CMK (cell line): Measurements from ENCODE around the gene KLF16.

Experiments used
- DNase-seq: peaks from one replicate; pipeline ENCODE4 v3.0.0-alpha.2; 2010; ENCODE audit warnings: low read depth

Gene KLF16

GRCh38 chr19:1841209-1841924, 22.0 kb downstream of the KLF16 start:
- no peak for DNase-seq

DNA sequence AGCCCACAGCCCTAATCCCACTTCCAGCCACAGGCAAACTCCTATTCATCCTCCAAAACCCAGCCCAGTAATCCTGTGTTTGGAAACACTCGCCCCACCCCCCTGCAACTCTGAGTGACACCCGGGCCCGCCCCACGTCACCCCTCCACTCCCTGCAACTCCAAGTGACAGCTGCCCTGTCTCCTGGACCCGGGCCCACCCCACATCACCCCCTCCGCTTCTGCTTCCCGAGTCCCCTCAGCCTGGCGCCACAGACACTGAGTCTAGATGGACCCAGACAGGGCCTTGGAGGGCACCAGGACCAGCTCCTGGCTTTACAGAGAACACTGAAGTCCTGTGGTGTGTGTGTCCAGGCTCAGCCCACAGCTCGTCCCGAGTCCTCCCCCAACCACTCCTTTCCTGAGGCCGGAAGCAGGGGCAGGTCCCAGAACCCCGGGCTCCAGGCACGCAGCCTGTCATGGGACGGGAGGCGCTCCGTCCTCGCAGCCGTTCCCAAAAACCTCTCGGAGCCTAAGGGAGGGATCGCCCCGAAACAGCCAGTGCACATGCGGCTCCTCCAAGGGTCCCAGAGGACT, 22.8 kb downstream of the KLF16 start:
- no peak for DNase-seq

- no peak for DNase-seq
Observed at GRCh38 chr19:1839658-1840540, 23.5 kb downstream of the KLF16 start.

DNA sequence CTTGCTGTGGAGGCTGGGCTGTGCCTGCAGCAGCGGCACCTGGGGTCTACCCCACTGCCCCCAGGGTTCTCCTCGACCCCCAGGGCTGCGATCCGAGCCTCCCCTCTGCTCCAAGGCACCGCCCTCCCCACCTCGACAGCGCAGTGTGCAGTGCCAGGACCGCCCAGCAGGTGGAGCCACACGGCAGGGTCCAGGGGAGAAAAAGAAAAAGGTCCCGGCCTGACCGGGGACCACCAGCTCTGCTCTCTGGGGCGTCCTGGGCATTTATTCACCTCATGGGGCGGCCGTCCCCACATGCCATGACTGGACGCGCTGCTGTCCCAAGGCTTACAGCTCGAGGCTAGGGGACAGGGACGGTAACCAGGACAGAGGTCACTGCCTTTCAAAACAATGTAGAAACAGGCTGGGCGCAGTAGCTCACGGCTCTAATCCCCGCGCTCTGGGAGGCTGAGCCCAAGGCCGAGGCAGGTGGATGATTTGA, 25.7 kb downstream of the KLF16 start:
- no peak for DNase-seq

DNA sequence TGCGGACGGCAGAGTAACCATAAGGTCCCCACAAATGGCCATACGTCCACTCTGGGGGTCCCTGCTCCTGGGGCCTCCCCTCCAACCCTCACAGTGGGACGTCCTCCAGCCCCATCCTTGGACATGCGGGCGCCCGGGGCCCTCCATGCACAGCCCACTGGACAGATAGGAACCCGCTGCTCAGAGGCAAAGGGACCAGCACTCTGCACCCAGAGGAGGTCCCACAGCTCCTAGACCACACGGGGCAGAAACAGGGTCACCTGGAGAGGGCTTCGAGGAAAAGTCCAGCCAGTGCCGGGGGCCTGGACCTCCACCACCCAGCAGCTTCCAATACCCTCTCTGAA, 26.2 kb downstream of the KLF16 start:
- no peak for DNase-seq

GRCh38 chr19:1836458-1837221, 26.7 kb downstream of the KLF16 start:
- no peak for DNase-seq

DNA sequence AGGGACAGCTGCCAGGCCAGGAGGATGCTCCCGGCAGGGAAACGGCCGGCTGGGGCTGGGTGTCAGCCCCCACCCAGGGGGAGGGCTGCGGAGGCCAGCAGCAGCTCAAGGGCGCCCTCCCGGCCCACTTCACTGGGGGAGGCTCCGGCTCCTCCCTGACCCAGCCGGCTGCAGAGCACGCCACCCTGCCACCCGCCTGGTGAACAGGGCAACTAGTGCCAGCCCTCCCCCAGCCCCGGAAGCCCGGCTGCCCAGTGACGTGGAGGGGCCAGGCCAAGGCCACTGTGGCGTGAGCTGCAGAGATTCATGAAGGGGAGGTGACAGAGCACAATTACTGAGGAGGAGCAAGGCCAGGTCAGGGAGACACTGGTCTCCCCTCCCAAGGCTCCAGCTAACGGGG, 29.8 kb downstream of the KLF16 start:
- DNase-seq, result no peak

GRCh38 chr19:1832046-1832663, 31.2 kb downstream of the KLF16 start:
- no peak for DNase-seq

DNA sequence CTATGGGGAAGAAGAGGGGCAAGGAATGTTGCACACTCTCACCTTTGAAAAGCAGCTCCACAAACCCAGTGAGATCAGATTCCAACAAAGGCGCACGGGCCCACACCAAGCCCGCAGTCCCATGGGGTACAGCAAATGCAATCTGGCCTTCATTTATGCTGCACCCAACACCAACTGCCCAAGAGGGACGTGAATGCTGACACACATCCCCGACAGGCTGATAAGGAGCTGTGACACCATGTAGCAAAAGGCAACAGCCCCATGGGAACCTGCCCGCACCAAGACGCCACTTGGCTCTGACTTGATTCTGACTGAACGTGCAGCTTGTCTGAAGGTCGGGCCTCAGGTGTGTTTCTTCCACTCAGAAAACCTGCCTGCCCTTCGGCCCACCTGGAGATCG, 32.4 kb downstream of the KLF16 start:
- no peak for DNase-seq

GRCh38 chr19:1830568-1830967, 32.8 kb downstream of the KLF16 start:
- DNase-seq, result no peak

DNA sequence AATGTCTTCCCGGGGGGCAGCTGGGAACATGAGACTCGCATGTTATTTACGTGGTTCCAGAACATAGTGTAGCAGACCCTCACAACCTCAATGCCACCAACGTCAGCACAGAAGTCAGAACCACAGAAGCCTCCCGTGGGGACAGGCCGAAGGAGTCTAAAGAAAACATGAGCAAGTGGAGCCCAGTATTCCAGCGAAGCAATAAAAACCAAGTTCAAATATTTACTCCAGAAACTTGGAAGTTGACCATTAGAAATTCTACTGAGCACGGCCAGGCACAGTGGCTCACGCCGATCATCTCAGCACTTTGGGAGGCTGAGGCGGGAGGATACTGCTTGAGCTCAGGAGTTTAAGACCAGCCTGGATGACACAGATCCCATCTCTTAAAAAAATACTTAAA, 33.4 kb downstream of the KLF16 start:
- DNase-seq, result no peak

DNA sequence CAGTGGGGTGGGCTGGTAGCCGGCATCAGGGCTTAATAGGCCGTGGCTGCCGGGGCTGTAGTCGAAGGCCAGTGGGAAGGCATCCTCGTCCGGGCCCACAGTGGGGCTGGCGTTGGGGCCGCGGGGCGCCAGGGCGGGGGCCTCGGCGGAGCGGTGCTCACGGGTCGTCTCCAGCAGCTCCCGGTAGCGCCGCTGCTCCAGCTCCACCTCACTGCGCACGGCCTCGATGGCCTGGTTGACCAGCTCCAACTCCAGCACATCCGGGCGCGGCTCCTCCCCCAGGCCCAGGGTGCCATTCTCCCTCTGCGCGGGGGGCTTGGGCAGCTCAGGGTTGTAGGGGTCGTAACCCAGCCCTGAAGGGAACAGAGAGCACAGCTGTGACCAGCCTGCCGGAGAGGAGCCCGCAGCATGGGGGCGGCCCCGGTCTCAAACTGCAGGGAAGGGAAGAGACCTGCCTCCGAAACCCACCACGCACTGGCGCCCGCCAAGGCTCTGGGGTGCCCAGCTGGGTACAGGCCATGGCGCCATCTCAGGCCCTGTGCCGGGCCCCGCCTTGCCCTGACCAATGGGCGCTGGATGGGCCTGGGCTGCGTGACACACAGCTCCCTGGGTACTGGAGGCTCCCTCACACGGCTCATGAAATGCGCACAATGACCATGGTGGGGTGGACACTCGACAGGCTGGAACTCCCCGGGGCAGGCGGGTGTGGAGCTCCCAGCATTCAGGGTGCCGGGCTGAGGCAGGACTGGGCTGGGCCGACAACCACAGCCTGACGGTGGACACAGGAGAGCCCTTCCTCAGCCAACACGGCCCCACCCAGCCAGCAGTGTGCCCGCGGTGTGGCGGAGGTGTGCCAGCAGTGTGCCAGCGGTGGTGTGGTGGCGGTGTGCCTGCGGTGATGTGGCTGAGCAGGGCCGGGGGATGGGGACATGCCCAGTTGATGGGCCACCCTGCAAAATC, 34.8 kb downstream of the KLF16 start:
- DNase-seq, result no peak

- DNase-seq, result no peak
Observed at GRCh38 chr19:1827566-1828278, 35.7 kb downstream of the KLF16 start.

DNA sequence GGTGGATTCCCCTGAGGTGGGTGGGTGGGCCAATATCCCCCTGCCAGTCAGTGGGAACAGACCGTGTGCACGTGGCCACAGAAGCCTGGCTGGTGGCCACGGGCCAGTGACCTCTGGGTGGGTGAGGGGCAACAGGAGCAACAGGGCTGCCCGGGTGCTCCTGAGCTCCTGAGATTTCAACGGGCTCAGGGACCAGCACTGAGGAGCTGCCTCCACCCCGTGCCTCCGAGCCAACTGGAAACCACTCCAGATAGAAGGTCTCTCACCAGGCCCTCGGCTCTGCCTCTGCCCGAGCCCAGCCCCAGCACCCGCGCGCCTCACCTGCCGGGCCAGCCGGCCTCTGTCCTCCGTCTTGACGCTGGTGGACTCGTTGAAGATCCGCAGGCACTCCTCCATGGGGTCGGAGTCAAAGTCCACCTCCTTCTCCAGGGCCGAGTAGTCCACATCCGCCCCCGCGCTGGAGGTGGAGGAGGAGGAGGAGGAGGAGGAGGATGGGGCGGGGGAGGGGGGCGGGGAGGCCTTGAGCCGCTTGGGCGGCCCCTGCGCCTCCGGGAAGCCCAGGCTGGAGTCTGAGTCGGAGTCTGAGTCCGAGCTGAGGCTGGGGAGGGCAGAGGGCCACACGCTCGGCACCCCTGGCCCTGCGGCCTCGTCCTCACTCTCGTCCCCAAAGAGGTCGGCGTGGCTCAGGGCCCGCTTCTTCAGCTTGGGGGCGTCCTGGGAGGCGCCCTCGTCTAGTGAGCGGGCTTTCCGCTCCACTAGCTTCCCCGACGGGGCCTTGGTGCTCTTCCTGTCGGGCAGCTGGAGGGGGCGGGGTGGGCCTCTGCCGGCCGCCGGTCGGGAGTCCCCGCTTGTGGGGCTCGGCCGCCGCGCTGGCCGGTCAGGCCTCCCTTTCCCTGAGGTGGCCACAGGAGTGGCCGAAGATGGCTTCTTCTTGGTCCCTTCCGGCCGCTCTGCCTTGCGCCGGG, 36.5 kb downstream of the KLF16 start:
- DNase-seq, result no peak

- no peak for DNase-seq
Observed at GRCh38 chr19:1825909-1826556, 37.3 kb downstream of the KLF16 start.

DNA sequence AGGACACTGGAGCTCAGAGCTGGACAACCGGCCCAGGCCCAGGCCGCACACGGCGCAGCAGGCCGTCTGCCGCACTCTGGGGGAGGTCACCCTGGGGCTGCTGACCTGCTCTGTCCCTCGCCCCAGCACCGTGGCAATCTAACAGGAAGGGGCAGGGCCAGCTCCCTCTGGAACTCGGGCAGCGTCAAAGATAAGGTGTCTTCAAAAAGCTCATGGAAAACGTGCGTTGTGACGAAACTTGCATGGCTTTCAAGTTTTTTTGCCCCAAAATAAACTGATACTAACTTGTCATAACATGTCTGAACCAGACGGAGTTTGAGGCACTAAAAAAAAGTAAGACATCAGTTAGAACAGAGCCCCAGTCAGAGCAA, 39.1 kb downstream of the KLF16 start:
- DNase-seq, result no peak

DNA sequence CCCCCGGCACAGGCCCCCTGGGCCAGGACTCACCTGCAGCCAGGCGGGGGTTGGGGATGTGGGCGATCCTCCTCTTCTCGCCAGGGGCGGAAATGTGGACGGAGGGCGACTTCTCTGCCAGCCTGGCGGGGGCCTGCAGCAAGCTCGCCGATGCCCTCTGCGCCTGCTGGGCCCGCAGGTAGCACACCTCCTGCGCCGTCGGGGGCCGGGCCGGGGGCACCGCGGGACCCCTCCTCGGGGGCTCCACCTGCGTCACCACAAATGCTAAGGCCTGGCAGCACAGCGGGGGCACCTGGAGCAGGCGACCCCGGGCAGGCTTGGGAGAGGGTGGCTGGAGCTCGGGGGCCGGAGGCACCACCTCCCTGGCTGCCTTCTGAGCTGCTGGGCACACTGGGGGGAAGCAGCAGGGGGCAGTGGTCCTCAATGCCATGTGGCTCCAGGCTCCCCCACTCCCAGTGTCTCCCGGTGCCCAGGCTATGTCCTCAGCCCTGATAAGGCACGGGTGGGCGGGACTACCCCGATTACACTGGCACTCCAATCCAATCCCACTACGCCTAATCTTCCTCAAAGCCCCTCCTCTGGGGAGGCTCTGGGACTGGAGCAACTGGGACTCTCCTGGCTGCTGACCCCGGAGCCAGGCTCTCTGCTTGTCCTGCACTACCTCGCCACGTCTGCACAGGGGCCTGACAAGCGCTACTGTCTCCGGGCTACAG, 39.7 kb downstream of the KLF16 start:
- no peak for DNase-seq

DNA sequence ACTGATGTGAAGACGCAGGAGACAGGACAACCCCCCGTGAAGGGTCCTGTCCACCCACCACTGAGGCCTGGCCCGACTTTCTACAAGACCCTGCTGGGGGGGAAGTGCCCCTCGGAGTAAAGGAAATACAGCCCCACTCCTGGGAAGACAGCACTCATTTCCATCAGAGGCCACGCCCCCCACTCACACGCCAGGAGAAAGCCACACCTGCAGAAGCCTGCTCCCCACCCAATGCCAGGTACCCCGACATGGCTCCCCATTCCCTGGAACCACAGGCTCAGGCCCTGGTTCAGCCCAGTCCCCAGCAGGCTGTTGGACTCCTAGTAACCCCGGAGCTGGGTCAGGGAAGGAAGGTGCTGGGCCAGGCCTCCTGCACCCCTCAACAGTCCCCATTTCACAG, 40.4 kb downstream of the KLF16 start:
- no peak for DNase-seq
